ENCODE results near the gene TRAF2.

The TRAF2 gene

GRCh38 chr9:136916330-136917184, 30.2 kb downstream of the TRAF2 start:
- DNase-seq: no peak

DNA sequence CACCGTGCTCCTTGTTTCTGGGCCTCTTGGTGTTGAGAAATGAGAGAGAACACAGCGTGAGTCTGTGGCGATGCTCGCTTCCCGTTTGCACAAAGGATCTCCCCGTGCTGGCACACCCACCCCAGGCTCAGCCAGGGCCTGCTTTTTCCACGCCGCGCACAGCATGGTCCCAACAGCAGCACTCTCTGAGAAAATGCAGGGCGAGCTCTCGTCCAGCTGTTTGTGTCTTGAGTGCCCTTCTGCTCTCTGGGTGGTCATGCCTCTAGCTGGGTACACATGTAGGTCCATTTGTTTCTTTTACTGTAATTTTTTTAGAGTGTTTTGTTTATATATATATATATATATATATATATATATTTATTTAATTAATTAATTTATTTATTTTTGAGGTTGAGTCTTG, 31.6 kb downstream of the TRAF2 start:
- DNase-seq: no peak

DNA sequence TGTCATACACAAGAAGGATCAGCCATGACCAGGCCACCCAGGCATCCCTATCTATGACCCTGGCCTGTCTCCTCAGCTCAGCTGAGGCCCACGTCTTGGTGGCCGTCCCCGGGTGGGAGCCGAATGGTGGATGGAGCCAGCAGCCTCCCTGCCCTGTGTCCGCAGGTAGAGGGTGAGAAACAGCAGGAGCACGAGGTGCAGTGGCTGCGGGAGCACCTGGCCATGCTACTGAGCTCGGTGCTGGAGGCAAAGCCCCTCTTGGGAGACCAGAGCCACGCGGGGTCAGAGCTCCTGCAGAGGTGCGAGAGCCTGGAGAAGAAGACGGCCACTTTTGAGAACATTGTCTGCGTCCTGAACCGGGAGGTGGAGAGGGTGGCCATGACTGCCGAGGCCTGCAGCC, 33.8 kb downstream of the TRAF2 start:
- DNase-seq: no peak

DNA sequence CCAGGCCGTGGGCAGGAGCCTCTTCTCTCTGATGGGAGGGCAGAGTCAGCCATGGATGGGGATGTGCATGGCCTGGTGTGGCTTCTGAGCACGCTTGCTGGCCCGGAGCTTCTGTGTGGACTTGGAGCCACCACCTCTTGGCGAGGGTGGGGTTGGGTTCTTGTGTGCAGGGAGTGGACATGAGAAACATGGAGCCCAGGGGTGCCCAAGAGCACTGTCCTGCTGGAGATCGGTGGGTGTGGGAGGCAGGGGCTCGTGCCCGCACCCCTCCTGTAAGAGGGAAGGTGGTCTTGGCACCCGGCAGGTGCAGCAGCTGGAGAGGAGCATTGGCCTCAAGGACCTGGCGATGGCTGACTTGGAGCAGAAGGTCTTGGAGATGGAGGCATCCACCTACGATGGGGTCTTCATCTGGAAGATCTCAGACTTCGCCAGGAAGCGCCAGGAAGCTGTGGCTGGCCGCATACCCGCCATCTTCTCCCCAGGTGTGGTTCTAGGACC, 34.5 kb downstream of the TRAF2 start:
- no peak for DNase-seq

- DNase-seq: no peak
Observed at GRCh38 chr9:136921307-136921706, 35.0 kb downstream of the TRAF2 start.

DNA sequence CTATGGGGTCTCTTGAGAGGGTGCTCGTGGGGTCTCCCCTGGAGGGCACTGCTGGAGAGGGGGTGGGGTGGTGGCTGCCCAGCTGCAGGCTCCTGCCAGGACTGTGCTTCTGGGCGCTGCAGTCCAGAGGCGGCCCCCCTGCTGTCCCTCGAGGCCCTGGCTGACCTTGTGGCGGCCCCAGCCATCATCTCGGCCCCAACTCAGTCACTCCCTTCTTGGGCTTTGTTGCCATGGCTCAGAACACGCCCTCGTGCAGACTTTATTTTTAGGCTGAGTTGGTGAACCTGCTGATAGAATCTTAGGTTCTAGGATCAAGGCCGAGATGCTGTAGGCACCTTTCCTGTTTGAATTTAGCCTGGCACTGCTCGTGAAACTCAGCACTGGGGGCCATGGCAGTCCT, 35.4 kb downstream of the TRAF2 start:
- DNase-seq: no peak

- no peak for DNase-seq
Observed at GRCh38 chr9:136922540-136922939, 36.2 kb downstream of the TRAF2 start.

GRCh38 chr9:136923881-136924280, 37.6 kb downstream of the TRAF2 start:
- DNase-seq: no peak

DNA sequence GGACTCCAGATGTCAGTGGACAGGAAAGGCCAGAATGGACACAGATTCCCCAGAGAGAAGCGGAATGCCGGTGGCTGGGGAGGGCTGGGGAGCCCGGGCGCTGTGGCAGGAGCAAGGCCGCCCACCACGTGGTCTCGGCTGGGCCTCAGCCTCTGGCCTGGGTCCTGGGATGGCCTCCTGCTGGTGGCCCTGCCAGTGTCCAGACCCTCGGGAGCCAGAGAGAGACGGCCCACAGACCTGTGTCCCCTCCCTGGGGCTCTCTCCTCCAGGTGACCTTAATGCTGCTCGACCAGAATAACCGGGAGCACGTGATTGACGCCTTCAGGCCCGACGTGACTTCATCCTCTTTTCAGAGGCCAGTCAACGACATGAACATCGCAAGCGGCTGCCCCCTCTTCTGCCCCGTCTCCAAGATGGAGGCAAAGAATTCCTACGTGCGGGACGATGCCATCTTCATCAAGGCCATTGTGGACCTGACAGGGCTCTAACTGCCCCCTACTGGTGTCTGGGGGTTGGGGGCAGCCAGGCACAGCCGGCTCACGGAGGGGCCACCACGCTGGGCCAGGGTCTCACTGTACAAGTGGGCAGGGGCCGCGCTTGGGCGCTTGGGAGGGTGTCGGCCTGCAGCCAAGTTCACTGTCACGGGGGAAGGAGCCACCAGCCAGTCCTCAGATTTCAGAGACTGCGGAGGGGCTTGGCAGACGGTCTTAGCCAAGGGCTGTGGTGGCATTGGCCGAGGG, 39.3 kb downstream of the TRAF2 start:
- DNase-seq: no peak

- DNase-seq: no peak
Observed at GRCh38 chr9:136926154-136926704, 39.9 kb downstream of the TRAF2 start.

- DNase-seq: no peak
Observed at GRCh38 chr9:136926749-136927148, 40.4 kb downstream of the TRAF2 start.

DNA sequence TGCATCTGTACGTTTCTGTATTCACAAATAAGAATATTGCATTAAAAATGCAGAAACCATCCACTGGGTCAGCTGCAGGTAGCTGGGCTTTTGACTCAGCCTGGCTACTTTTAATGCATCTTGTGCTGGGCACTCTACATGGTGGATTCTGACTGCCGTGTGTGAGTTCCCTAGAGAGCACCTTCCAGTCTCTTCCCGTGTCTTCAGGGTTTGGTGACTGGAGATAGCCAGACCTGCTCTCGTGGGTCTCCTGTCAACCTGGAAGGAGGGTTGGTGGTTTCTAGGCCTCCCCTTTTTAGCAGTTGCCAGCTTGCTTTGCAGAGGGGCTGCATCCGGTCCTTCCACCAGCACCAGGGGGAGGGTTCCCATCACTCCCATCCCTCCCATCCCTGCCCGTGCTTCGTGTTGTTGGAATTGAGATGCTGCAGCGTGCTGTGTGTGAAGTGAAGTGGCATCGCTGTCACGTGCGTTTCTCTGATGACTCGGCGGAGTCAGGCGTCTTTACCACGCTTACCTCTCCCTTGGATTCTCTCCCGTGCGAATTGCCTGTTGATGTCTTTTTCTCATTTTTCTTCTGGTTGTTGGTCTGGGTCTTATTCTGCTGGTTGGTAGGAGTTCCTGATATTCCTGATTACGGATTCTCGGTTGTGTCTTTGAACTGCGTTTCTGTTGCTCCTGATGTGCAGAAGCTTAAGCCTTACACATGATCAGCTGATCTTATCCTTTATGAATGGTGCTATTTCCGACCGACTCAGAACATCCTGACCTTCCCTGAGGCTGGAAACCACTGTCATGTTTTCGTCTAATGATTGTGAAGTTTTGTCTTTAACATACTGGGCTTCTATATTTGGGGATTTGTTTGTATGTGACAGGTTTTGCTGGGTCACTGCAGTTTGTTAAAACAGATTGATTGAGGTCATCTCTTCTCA, 41.3 kb downstream of the TRAF2 start:
- DNase-seq: no peak

GRCh38 chr9:136928591-136928990, 42.3 kb downstream of the TRAF2 start:
- no peak for DNase-seq

DNA sequence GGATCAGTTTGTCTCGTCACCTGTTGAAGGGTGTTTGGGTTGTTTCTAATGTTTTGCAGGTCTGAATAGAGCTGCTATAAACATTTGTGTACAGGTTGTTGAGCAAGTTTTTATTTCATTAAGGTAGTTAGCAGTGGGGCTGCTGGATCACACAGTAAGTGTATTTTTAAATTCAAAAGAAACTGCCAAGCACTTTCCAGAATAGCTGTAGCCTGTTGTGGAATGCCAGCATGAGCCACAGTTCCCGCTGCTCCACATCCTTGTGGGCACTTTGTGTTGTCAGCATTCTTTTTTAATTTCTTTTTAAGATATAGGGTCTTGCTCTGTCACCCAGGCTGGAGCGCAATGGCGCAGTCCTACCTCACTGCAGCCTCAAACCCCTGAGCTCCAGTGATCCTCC, 43.7 kb downstream of the TRAF2 start:
- no peak for DNase-seq

DNA sequence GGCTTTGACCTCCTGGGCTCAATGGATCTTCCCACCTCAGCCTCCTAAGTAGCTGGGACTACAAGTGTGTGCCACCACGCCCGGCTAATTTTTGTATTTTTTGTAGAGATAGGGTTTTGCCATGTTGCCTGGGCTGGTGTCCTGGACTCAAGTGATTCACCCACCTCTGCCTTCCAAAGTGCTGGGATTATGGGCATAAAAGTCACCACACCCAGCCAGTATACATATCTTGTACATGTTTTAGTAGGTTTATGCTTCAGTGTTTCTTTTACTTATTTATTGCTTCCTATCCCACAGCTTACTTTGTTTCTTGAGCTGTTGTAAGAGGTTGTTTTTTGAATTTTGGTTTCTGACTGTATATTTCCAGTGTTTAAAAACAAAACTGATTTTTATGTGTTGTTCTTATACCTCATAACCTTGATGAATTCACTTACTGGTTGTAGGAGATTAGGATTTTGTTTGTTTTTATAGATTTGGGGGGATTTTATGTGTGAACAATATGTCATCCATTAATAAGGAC, 45.4 kb downstream of the TRAF2 start:
- no peak for DNase-seq

DNA sequence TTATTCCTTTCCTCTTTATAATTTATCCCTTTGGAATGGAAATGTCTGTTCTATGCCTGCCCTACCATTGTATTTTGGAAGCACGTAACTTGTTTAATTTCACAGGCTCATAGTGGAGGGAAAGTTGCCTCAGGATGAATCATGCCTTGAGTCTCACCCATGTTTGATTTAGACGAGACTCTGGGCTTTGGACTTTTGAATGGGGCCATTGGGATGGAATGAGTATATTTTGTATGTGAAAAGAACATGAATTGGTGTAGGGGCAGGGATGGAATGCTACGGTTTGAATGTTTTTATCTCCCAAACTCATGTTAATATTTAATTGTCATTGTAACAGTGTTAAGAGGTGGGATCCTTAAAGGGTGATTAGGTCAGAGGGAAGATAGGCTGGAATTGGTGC, 48.0 kb downstream of the TRAF2 start:
- no peak for DNase-seq

GRCh38 chr9:136935651-136936050, 49.3 kb downstream of the TRAF2 start:
- DNase-seq: no peak

- no peak for DNase-seq
Observed at GRCh38 chr9:136936645-136937170, 50.4 kb downstream of the TRAF2 start.

DNA sequence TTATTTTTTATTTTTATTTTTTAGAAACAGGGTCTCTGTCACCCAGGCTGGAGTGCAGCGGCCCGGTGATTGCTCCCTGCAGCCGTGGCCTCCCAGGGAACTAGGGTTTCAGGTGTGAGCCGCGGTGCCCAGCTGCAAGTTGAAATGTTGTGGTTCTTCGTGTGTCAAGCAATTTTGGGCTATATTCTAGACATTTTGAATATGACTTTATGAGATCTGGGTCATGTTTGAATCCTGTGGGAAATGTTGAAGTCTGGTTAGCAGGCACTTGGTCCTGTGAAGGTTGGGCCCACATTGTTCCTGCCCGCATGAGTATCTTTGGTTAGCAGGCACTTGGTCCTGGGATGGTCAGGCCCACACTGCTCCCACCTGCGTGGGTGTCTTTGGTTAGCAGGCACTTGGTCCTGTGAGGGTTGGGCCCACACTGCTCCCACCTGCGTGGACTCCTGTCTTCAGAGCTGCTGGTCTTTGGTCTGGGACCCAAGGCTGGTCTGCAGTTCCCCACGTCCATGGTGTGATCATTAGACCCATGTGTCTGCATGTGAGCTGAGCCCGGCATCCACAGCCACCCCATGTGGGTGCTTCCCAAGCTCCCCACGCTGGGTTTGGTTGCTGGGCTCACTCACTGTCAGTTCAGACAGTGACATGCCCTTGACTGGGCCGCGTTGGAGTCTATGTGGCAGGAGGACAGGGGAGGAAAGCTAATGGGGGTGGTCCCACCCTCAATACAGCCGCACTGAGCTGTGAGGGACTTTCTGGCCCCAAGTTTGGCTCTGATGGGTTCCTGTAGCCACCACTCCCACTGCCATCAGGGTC, 51.1 kb downstream of the TRAF2 start:
- no peak for DNase-seq

- no peak for DNase-seq
Observed at GRCh38 chr9:136939431-136939995, 53.2 kb downstream of the TRAF2 start.

DNA sequence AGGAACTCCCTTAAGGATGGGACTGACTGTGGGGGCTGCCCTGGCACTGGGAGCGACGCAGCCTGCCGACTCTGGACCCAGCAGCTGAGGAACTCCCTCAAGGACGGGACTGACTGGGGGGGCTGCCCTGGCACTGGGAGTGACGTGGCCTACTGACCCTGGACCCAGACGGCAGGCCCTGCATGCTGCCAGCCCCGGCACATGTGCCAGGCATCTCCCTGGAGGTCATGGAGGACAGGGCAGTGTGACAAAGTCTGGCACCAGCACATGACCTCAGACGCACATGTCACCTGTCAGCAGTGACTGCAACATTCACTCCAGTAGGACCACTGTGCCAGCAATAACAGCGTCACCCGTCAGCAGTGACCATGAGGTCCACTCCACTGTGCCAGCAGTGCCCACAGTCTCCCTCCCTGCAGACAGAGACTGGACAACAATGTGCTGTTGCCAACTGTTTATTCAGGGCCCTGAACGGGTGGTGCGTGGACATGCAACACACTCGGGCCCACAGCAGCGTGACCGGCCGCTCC, 53.7 kb downstream of the TRAF2 start:
- DNase-seq: no peak
